GM21723 (cell line): ENCODE measurements around the gene PREB.

Source experiments
- ATAC-seq: cut with Tn5 transposase; IDR thresholded peaks from one replicate; pipeline ENCODE4 v1.9.1; 2021; ENCODE audit warnings: mild to moderate bottlenecking, moderate library complexity; ENCODE audit not compliant: unreplicated experiment

Gene PREB

GRCh38 chr2:27083410-27084296, 50.8 kb downstream of the PREB start:
- no peak for ATAC-seq

GRCh38 chr2:27082773-27083409, 51.5 kb downstream of the PREB start:
- no peak for ATAC-seq

GRCh38 chr2:27081984-27082772, 52.3 kb downstream of the PREB start:
- ATAC-seq, result no peak
